A549 treated with Hydrocortisone at 1 μM for 4 hours (cell line): ENCODE measurements around the gene RDH12. TPM values are rescaled to one million over a fixed set of nuclear protein-coding genes. Genes with fewer than 3 reads are reported as not detected.

Experiments used
- total RNA-seq: library from RNA; stranded (reverse); fragments of 200-300 nt; extraction: Qiagen RNA extraction; gene quantifications from 5 replicates; pipeline ENCODE4 v1.2.3, GENCODE V29; 2022

RDH12 gene
- 0.05 to 0.14 TPM (median 0.06 TPM) in 3 of 5 replicates, not detected in the others for total RNA-seq

GRCh38 chr14:67701492-67701891 is at the start of gene RDH12:
TSS of gene RDH12 (plus strand) at chr14:67701886. CDS start at chr14:67722643, 20,757 bp downstream.

GRCh38 chr14:67674480-67675218 is 27.0 kb upstream of the RDH12 start, which contains the start of gene VTI1B:
TSS of gene VTI1B (minus strand) at chr14:67674632. CDS start at chr14:67674489, 143 bp downstream.

GRCh38 chr14:67695394-67695949 is 6.2 kb upstream of the RDH12 start, which contains the start of gene RDH11:
TSS of gene RDH11 (minus strand) at chr14:67695764. CDS start at chr14:67695703, 61 bp downstream.

Other genes starting within 250 kb of the RDH12 start
- gene TMEM229B, start 213.2 kb upstream of the RDH12 start, total RNA-seq, result 0.13 to 0.40 TPM (median 0.17 TPM) in 5 replicates
- gene PLEKHH1, start 168.6 kb upstream of the RDH12 start, total RNA-seq, result 3.0 to 3.5 TPM (median 3.2 TPM) in 5 replicates
- 18.3 to 20.6 TPM (median 19.3 TPM) in 5 replicates for gene PIGH, start 101.6 kb upstream of the RDH12 start, total RNA-seq
- gene ARG2, start 82.0 kb upstream of the RDH12 start, total RNA-seq, result 1.5 to 2.0 TPM (median 1.9 TPM) in 5 replicates
- 71.6 to 90.6 TPM (median 85.9 TPM) in 5 replicates for gene VTI1B, start 27.3 kb upstream of the RDH12 start, total RNA-seq
- 55.2 to 66.1 TPM (median 57.3 TPM) in 5 replicates for gene RDH11, start 6.1 kb upstream of the RDH12 start, total RNA-seq
- 5.0 to 6.5 TPM (median 5.5 TPM) in 5 replicates for gene ZFYVE26, start 114.7 kb downstream of the RDH12 start, total RNA-seq
- gene RAD51B, start 117.9 kb downstream of the RDH12 start, total RNA-seq, result 4.3 to 6.1 TPM (median 5.2 TPM) in 5 replicates